Hypothalamus (tissue), 51 donors: Measurements from ENCODE around the gene KCTD6.
"Not testable (repeated sequence)": the region's sequence is repeated elsewhere in the genome, so short reads cannot be mapped to it uniquely, and the experiment has no call there.

Source experiments
- DNase-seq, 51 donors: peaks; one replicate each; lab custom pipeline; 2025; lab: John Stamatoyannopoulos, UW

The KCTD6 gene

GRCh38 chr3:58521917-58522631, 30.2 kb downstream of the KCTD6 start:
- DNase-seq: peak in 36 of 51 donors; percentile 3 to 83 (median 42)

GRCh38 chr3:58522759-58523425, 31.0 kb downstream of the KCTD6 start:
- no peak for DNase-seq

- no peak for DNase-seq
Observed at GRCh38 chr3:58524326-58524888, 32.5 kb downstream of the KCTD6 start.

- no peak for DNase-seq
Observed at GRCh38 chr3:58526515-58526957, 34.6 kb downstream of the KCTD6 start.

- DNase-seq: not testable (repeated sequence)
Observed at GRCh38 chr3:58527440-58527839, 35.5 kb downstream of the KCTD6 start.

- DNase-seq: no peak
Observed at GRCh38 chr3:58528629-58529028, 36.7 kb downstream of the KCTD6 start.

- DNase-seq: no peak
Observed at GRCh38 chr3:58529516-58530353, 37.8 kb downstream of the KCTD6 start.

GRCh38 chr3:58530354-58530865, 38.5 kb downstream of the KCTD6 start:
- no peak for DNase-seq

GRCh38 chr3:58531555-58531954, 39.7 kb downstream of the KCTD6 start:
- DNase-seq: no peak

GRCh38 chr3:58531956-58532355, 40.1 kb downstream of the KCTD6 start:
- no peak for DNase-seq

- DNase-seq: peak in 46 of 51 donors; percentile 9 to 83 (median 44)
Observed at GRCh38 chr3:58532794-58533220, 40.9 kb downstream of the KCTD6 start.

- DNase-seq: no peak
Observed at GRCh38 chr3:58534592-58535494, 42.9 kb downstream of the KCTD6 start.

GRCh38 chr3:58535531-58536500, 43.9 kb downstream of the KCTD6 start:
- no peak for DNase-seq

- peak in 14 of 51 donors; percentile 10 to 44 (median 28) for DNase-seq
Observed at GRCh38 chr3:58536501-58537411, 44.9 kb downstream of the KCTD6 start, which contains the start of gene ACOX2. Gene ACOX2, minus strand, starts transcription at chr3:58537190. Its CDS starts 2,084 bp downstream, at chr3:58535106.

GRCh38 chr3:58537412-58538301, 45.8 kb downstream of the KCTD6 start:
- DNase-seq: no peak

- no peak for DNase-seq
Observed at GRCh38 chr3:58539626-58540025, 47.7 kb downstream of the KCTD6 start.
